Daoy (cell line): ENCODE data around the gene LAMA2. TPM values are rescaled to one million over a fixed set of nuclear protein-coding genes. Genes with fewer than 3 reads are reported as not detected.

ENCODE experiments used
- DNase-seq: peaks from one replicate; pipeline ENCODE4 v3.0.0-alpha.2; 2015; ENCODE audit warnings: low read depth
- total RNA-seq: library from RNA; depleted of rRNA; stranded (reverse); fragments of >200 nt; shearing (Covaris generic); gene quantifications from 2 replicates; pipeline ENCODE4 v1.2.3, GENCODE V29; 2014

Gene LAMA2
- total RNA-seq, 1 experiment from 2014 or later: 0.46 TPM

DNA sequence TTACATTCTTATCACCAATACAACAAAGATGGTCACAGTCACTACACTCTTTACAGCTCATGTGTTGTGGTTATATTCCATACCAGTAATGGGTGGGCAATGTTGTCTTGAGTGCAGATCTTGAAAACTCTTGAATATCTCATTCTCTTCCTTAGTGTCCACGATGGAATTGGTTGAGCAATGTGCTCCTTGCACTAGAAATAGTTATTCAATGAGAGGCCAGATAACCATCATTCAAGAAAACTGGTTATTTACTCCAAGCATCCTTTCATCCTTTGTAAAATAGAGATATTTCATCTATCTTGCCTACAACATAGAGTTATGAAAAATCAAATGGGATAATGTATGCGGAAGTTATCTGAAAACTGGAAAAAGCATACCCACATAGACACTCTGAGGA is 611.2 kb downstream of the LAMA2 start:
- no peak for DNase-seq

GRCh38 chr6:129494586-129494985 is 611.6 kb downstream of the LAMA2 start:
- DNase-seq: no peak

DNA sequence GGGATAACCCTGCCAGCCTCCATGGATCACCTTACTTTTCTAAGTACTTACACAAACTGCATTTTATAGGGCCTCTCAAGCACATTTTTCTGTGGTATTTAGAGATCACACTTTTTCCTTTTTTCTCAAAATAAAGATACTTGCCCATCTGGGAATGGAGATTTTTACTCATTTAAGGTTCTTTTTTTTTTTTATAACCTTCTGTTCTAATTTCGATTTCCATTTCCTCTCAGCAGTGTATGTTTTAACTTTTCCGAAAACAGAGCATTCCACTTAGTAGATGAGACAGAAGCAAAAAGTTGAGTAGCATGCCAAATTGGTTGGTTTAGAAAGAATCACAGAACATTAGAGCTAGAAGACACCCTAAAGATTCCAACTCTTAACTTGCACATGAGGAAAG is 612.7 kb downstream of the LAMA2 start:
- no peak for DNase-seq

DNA sequence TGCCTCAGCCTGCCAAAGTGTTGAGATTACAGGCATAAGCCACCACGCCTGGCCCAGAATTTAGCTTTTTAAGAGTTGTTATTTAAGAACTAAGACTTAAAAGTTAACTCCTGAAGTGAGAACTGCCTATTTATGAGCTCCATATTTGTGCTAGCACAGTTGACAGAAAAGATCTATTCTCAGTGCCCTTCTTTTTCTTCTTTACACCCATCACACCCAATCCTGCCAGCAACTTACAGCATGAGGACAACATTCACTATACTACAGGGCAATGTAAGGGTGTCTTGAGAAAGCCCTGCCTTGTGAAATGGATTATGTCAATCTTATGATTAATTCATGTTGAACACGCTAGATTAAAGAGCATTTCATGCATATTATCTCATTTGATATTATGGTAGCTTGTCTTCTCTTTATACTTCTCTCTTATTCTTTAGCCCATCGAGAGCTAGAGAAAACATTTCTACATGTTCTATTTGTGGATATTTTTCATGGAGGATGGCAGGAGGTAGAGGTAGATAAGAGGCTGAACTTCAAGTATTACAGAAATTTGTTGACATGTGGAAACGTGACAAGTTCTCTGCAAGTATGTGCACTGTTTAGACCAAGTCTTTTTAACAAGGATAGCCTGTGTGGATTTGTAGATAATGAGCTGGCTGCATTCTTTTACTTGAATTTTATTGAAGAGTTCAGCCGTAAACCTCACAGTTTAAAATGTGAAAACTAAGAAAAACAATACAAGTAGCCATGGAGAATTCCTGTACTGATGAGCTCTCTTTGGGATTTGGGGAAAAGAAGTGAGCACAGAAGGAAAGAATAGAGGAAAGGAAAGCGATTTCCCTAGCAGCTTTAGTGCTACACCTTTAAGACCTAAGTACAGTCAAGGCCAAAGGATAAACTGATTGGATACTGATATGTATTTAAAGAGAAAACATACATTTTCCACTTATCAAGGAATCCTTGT is 614.8 kb downstream of the LAMA2 start:
- no peak for DNase-seq

GRCh38 chr6:129498541-129498940 is 615.6 kb downstream of the LAMA2 start:
- no peak for DNase-seq

DNA sequence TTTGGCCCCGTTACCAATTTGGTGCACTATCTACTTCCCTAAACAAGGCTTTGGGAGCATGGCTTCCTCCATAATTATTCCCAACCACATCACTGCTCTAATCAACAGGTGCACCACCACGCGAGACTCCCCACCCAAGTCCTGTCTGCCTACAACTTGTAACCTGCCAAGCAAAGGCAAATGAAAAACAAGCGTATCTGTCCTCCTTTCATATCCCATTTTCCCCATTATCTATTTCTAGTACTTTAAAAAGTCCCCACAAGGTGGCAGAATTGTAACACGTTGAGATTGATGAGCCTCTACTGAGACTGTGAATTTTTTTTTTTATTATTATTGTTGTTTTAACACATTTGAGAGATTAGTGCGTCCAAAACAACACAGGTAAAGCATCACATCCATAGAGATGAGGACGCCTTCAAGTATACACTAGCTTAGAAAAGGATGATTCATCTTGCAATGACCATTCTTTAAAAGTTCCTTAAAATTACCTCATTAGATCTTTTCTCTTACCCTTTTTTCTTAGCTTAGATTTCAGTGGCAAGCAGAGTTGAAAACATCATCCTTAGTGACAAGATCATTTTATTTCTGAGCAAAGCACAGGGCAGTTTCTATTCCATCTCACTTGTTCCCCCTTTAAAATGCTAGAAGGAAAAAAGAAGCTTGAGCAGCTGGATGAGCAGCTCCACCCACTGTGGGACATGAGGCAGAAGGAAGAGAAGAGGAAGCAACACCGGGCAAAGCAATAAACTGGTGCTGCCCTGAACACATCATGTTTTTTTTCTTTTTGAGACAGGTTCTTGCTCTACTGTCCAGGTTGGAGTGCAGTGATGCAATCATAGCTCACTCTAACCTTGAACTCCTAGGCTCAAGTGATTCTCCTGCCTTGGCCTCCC is 616.3 kb downstream of the LAMA2 start:
- peak; percentile 46 for DNase-seq

- no peak for DNase-seq
These were observed 616.9 kb downstream of the LAMA2 start for GRCh38 chr6:129499843-129500219.

GRCh38 chr6:129500958-129501739 is 618.2 kb downstream of the LAMA2 start:
- peak; percentile 92 for DNase-seq

DNA sequence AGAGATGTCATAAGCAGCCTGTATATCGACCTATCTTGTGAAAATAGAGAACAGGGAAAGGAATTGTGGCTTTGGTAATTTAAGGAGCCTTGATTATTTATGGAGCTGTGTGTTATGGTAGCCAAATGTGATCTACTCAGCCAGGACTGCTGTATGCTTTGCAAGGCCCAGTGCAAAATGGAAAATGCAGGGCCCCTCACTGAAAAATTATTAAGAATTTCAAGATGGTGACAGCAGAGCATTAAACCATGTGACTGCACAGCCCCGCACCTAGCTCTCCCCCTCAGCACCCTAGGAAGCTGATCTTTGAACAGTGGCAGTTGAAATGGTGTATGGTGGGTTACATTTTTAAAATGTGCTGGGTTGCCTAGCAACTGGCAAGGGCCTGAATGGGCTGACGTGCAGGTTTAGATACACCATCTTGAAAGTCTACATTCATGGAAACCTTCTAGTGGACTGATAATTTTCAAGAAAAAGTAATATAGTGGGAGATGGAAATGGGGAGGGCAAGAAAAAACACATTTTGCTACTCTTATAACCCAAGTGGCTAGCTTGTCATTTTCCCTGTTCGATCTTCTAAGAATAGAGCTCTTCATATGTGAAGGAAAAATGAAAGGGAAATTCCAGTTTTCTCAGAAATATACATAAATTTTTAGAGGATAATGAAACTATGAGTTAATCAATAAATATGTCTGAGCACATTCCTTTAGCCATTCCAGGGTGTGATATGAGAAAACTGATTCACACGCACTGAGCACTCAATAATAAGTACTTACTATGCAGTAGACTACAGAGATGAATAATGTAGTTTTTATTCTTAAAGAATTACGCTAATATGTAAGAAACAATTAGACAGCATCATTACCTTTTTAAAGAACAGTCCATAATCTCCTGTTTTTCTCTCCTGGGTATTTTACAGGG is 619.1 kb downstream of the LAMA2 start:
- no peak for DNase-seq

DNA sequence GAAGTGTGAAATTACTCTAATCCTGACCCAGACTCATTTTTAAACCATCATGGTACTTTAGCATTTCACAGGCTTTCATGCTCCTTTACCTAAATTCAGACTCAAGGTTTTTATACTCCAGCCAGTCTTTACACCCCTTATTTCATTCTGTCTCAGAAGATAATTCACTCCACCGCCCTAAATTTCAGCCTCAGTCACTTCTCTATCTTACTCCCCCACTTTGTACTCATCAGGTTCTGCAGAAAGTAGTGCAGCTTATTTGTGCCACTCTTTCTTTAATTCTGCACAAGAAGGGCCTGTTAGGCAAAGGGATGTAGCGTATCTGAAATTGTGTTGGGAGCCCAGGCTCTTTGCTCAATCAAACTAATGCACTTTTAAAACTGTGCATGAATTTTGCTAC is 621.5 kb downstream of the LAMA2 start:
- no peak for DNase-seq

- no peak for DNase-seq
These were observed 624.3 kb downstream of the LAMA2 start for GRCh38 chr6:129507059-129507807.

DNA sequence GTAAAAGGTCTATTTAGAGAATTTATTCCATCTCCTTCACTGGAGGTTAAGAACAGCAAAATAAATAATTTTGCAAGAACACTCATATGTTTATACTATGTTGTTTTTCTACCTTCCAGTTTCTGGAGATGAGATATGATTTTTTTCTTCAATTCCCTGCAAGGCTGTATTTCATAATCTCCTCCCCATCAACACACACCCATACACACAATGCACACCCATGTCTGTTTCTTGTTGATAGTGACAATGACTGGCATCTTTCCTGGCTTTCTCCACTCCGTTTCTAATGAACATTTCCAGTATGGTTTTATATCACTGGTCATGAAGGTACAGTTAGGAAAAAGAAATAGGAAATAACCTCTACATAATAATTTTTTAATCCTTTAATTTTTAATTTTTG is 624.9 kb downstream of the LAMA2 start:
- DNase-seq: no peak

DNA sequence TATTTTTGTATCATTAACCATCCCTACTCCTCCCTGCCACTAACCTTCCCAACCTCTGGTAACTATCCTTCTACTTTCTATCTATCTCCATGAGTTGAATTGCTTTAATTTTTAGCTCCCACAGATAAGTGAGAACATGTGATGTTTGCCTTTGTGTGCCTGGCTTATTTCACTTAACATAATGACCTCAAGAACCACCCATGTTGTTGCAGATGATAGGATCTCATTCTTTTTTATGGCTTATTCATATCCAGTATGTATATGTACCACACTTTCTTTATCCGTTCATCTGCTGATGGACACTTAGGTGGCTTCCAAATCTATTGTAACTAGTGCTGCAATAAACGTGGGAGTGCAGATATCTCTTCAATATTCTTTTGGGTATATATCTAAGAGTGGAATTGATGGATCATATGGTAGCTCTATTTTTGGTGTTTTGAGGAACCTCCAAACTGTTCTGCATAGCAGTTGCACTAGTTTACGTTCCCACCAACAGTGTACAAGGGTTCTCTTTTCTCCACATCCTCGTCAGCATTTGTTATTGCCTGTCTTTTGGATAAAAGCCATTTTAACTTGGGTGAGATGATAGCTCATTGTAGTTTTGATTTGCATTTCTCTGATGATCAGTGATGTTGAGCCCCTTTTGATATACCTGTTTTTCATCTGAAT is 625.7 kb downstream of the LAMA2 start:
- DNase-seq: no peak

DNA sequence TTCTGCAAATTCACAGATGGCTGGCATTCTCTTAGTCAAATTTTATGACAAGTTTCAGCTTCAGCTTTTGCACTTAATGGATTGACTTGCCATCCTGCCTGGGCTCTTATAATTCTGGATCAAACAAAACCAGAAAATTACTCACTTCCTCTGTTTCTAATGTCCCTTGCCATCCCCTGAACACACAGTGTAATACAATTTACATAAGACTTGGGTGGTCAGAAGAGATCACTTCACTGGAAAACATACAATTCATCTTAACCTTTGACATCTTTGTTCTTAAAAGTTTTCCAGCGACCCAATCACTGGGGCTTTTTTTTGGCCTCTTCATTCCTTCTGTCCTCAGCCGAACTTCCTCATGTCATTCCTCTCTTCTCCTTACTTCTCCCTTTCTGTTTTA is 628.0 kb downstream of the LAMA2 start:
- DNase-seq: peak; percentile 28

- DNase-seq: no peak
These were observed 630.5 kb downstream of the LAMA2 start for GRCh38 chr6:129513471-129513870.

- DNase-seq: no peak
These were observed 632.1 kb downstream of the LAMA2 start for GRCh38 chr6:129515004-129515403.

GRCh38 chr6:129516005-129516404 is 633.1 kb downstream of the LAMA2 start:
- DNase-seq: no peak

DNA sequence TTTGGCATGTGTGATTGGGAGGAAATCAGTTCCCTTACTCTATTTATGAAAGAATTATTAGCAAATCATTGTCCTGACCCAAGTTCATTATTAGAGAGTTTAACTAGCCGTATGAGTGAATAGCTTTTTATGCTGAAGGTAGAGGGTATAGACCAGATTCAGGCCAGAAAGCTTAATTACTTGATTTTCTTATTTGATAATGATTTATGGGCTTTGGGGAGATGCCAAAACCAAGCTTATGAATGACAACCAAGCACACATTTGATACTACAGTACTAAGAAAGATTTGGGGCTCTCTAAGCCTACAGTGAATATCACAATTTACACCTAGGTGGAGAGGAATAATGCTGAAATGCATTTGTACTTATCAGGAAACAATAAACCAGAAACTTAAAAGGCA is 633.8 kb downstream of the LAMA2 start:
- no peak for DNase-seq

- no peak for DNase-seq
These were observed 634.4 kb downstream of the LAMA2 start for GRCh38 chr6:129517288-129517687.
